Cardiac fibroblast (primary cell): Measurements from ENCODE around the gene RPGRIP1L.
A peak's percentile ranks its signal among the peaks of the same experiment; 100 is the strongest.

Experiments
- DNase-seq, 2 donors: peaks; one replicate each; pipeline versions ENCODE4 v3.0.0 to v3.0.0-alpha.2; 2010; ENCODE audit warnings: low read depth in 2 of 2
- H3K4me3 ChIP-seq, 2 donors: replicated peaks in 1 of 2; 1 replicate in 1 of 2; 2 replicates in 1 of 2; pipeline ENCODE4 v1.5.1; 2011; ENCODE audit warnings: low read depth in 2 of 2, low read length in 2 of 2, mild to moderate bottlenecking in 2 of 2, moderate library complexity in 1 of 2
- CTCF ChIP-seq: IDR thresholded peaks from one replicate; pipeline ENCODE4 v1.5.1; 2011; ENCODE audit warnings: low read depth, mild to moderate bottlenecking, low read length, inconsistent platforms

Gene RPGRIP1L

GRCh38 chr16:53643474-53643873, 60.2 kb downstream of the RPGRIP1L start:
- DNase-seq, result no peak
- no peak overlapping the region for H3K4me3 ChIP-seq
- no peak for TF ChIP-seq CTCF

- DNase-seq, result peak in 1 of 2 donors; percentile 11
- no peak overlapping the region for H3K4me3 ChIP-seq
- TF ChIP-seq CTCF, result no peak
These were observed 61.6 kb downstream of the RPGRIP1L start for GRCh38 chr16:53642094-53642493.

GRCh38 chr16:53636978-53637377, 66.7 kb downstream of the RPGRIP1L start:
- no peak for DNase-seq
- H3K4me3 ChIP-seq, result no peak overlapping the region
- TF ChIP-seq CTCF, result no peak

GRCh38 chr16:53632526-53632925, 71.1 kb downstream of the RPGRIP1L start:
- DNase-seq, result no peak
- no peak overlapping the region for H3K4me3 ChIP-seq
- TF ChIP-seq CTCF, result no peak

GRCh38 chr16:53631236-53632025, 72.2 kb downstream of the RPGRIP1L start:
- DNase-seq, result no peak
- TF ChIP-seq CTCF, result no peak
- H3K4me3 ChIP-seq, result no peak overlapping the region

GRCh38 chr16:53629607-53630312, 73.9 kb downstream of the RPGRIP1L start:
- TF ChIP-seq CTCF, result no peak
- H3K4me3 ChIP-seq, result no peak overlapping the region
- no peak for DNase-seq
